DOHH2 (cell line): ENCODE results near the gene B4GALNT3.

Experiments used
- H3F3A ChIP-seq: fragments of 200-600 bp; sonication (generic), shearing (Covaris generic); 2 replicates; pipeline ENCODE4 v1.6.0; 2016; ENCODE audit warnings: antibody characterized with exemption, mild to moderate bottlenecking; ENCODE audit not compliant: control insufficient read depth, insufficient read depth
- H3K27ac ChIP-seq: fragments of 200-600 bp; sonication (generic); 2 replicates; pipeline ENCODE4 v1.5.1; 2014; ENCODE audit warnings: low read depth, mild to moderate bottlenecking, low read length, moderate library complexity
- H3K27me3 ChIP-seq: fragments of 200-600 bp; sonication (generic); 2 replicates; pipeline ENCODE4 v1.6.1; 2014; ENCODE audit warnings: mild to moderate bottlenecking, low read length, mixed read lengths; ENCODE audit not compliant: control insufficient read depth
- H3K36me3 ChIP-seq: fragments of 200-600 bp; sonication (generic); 2 replicates; pipeline ENCODE4 v1.6.1; 2014; ENCODE audit warnings: mild to moderate bottlenecking, low read length, moderate library complexity, mixed read lengths; ENCODE audit not compliant: control insufficient read depth
- H3K4me1 ChIP-seq: fragments of 200-600 bp; sonication (generic); 2 replicates; pipeline ENCODE4 v1.6.1; 2014; ENCODE audit warnings: mild to moderate bottlenecking, low read length, mixed read lengths; ENCODE audit not compliant: control insufficient read depth
- H3K4me2 ChIP-seq: fragments of 200-600 bp; sonication (generic); 2 replicates; pipeline ENCODE4 v1.6.0; 2014; ENCODE audit warnings: mild to moderate bottlenecking, low read length, moderate library complexity
- H3K4me3 ChIP-seq: fragments of 200-600 bp; sonication (generic); 2 replicates; pipeline ENCODE4 v1.5.1; 2014; ENCODE audit warnings: mild to moderate bottlenecking, low read length, mixed read lengths
- H3K79me2 ChIP-seq: fragments of 200-600 bp; sonication (generic); 2 replicates; pipeline ENCODE4 v1.6.1; 2014; ENCODE audit warnings: mild to moderate bottlenecking, low read length, mixed read lengths; ENCODE audit not compliant: control insufficient read depth
- H3K9me2 ChIP-seq: fragments of 200-600 bp; sonication (generic); replicated peaks from 2 replicates; pipeline ENCODE4 v1.6.1; 2014; ENCODE audit warnings: mild to moderate bottlenecking, low read length, mixed read lengths; ENCODE audit not compliant: control insufficient read depth
- H3K9me3 ChIP-seq: fragments of 200-600 bp; sonication (generic); 2 replicates; pipeline ENCODE4 v1.6.1; 2014; ENCODE audit warnings: antibody characterized with exemption, low read length, mixed read lengths; ENCODE audit not compliant: control insufficient read depth, insufficient read depth
- H4K20me1 ChIP-seq: fragments of 200-600 bp; sonication (generic); 2 replicates; pipeline ENCODE4 v1.6.0; 2014; ENCODE audit warnings: low read depth, mild to moderate bottlenecking, antibody characterized with exemption, low read length, moderate library complexity; ENCODE audit not compliant: control insufficient read depth, insufficient read depth
- CTCF ChIP-seq: fragments of 200-600 bp; sonication (generic); IDR thresholded peaks from one replicate; pipeline ENCODE4 v1.5.1; 2014; ENCODE audit warnings: antibody characterized with exemption, mild to moderate bottlenecking, low read depth, low read length; ENCODE audit not compliant: poor library complexity, severe bottlenecking
- EZH2phosphoT487 ChIP-seq: fragments of 200-600 bp; sonication (generic); IDR thresholded peaks from 2 replicates; pipeline ENCODE4 v1.6.1; 2017; ENCODE audit warnings: borderline replicate concordance, mild to moderate bottlenecking, antibody characterized with exemption, low read length, moderate library complexity, mixed read lengths

The B4GALNT3 gene

GRCh38 chr12:496736-497135, 37.0 kb downstream of the B4GALNT3 start:
- Histone ChIP-seq H3K4me2 (no peak overlapping the region), H3K9me3 (no peaks in the 10 kb centered on the region), H3K9me2 (no peaks in the 10 kb centered on the region), H3K4me3 (no peak overlapping the region), H3K27me3 (peaks cover 6% of the 10 kb centered on the region; the same call in 1 of the 2 replicates), H3K4me1 (peaks cover 8% of the 10 kb centered on the region), H3F3A (no peaks in the 10 kb centered on the region), H3K79me2 (no peaks in the 10 kb centered on the region), H3K27ac (no peak overlapping the region), H4K20me1 (no peaks in the 10 kb centered on the region), H3K36me3 (no peaks in the 10 kb centered on the region)
- TF ChIP-seq CTCF, result no peak
- no peak for TF ChIP-seq EZH2phosphoT487

- Histone ChIP-seq H3K4me1 (peaks cover 8% of the 10 kb centered on the region), H3K27ac (no peak overlapping the region), H3K27me3 (peaks cover 6% of the 10 kb centered on the region; the same call in 1 of the 2 replicates), H4K20me1 (no peaks in the 10 kb centered on the region), H3K79me2 (no peaks in the 10 kb centered on the region), H3K4me2 (no peak overlapping the region), H3K36me3 (no peaks in the 10 kb centered on the region), H3F3A (no peaks in the 10 kb centered on the region), H3K4me3 (no peak overlapping the region), H3K9me3 (no peaks in the 10 kb centered on the region), H3K9me2 (no peaks in the 10 kb centered on the region)
- TF ChIP-seq EZH2phosphoT487 (no peak), CTCF (no peak)
Measured at GRCh38 chr12:497501-498160, 37.9 kb downstream of the B4GALNT3 start.

- Histone ChIP-seq H3K36me3 (no peaks in the 10 kb centered on the region), H3K27ac (no peak overlapping the region), H3K79me2 (no peaks in the 10 kb centered on the region), H3K4me2 (no peak overlapping the region), H3K9me2 (no peaks in the 10 kb centered on the region), H3K4me1 (peaks cover 12% of the 10 kb centered on the region), H3K27me3 (peaks cover 6% of the 10 kb centered on the region; the same call in 1 of the 2 replicates), H4K20me1 (no peaks in the 10 kb centered on the region), H3F3A (no peaks in the 10 kb centered on the region), H3K9me3 (no peaks in the 10 kb centered on the region), H3K4me3 (no peak overlapping the region)
- TF ChIP-seq EZH2phosphoT487 (no peak), CTCF (no peak)
Measured at GRCh38 chr12:499837-500458, 40.2 kb downstream of the B4GALNT3 start.
